ENCODE data around the gene PCYT2.
"Not testable (repeated sequence)": the region's sequence is repeated elsewhere in the genome, so short reads cannot be mapped to it uniquely, and the experiment has no call there.

The PCYT2 gene

GRCh38 chr17:81926451-81927151, 15.4 kb upstream of the PCYT2 start:
- peak; percentile 52 for DNase-seq

GRCh38 chr17:81925860-81926450, 14.8 kb upstream of the PCYT2 start:
- no peak for DNase-seq

- peak; percentile 19 for DNase-seq
Observed at GRCh38 chr17:81924557-81925532, 13.6 kb upstream of the PCYT2 start.

DNA sequence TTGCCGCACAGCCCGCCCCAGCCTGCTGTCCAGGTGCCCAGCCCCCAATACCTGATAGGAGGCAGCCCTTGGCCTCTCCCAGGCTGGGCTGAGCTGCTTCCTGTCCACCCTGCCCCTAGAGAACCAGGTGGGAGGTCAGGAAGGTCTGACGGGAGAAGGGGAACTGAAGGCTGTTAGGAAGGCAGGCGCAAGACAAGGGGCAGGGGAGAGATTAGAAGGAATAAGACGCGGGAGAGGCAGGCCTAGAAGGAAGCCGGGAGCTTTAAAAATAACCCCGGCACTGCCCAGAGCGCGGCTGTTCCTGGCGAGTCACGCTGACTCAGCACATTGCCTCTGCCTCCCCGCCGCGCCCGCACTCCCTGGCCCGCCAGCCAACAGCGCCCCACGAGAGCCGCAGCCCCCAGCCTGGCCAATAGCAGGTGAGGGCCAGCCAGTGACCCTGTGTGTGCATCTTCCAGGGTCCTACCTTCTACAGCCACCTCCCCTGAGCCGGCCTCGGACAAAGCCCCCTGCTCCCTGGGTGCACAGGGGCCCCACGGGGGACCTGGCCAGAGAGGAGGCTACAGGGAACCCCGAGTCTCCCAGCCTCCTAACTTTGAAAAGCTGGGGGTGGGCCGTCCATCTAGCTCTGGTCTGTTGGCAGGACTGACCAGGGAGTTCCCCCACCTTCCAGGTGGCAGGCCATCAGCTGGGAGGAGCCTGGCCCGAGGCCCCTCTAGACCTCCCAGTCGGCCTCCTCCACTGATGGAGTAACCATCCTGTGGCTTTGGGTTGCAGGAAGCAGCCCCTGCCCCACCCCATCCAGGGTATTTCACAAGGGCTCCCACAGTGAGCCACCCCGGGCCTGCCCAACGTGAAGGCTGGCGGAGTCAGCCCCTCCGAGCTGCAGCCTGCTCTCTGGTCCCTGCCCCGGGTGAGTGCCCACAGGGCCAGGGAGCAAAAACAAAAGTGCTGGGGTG, 12.4 kb upstream of the PCYT2 start:
- DNase-seq: no peak

- DNase-seq: no peak
Observed at GRCh38 chr17:81922566-81923301, 11.5 kb upstream of the PCYT2 start.

DNA sequence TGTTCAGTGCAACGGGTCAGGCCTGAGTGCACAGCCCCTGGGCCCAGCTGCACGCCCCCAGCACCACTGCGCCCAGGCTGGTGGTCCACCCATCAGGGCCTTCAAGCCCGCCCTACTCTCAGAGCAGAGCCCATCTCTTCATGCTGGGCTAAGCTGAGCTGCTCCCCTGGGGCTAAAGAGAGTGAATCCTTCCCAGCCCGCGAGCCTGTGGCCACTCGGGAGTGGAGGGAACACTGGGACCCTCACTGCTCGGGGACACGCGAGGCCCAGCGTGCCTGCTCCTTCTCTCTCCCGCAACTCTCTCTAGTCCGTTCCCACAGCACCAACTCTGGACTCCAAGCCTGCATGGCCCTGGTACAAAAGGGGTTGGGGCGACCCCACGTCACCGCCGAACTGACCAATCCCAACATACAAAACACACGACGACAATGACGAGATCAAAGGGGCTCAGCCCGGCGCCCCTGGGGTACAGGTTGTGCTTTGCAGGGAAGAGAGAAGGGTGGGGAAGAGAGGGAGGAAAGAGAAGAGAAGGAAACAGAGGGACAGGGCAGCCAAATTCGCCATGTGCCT, 10.9 kb upstream of the PCYT2 start:
- no peak for DNase-seq

DNA sequence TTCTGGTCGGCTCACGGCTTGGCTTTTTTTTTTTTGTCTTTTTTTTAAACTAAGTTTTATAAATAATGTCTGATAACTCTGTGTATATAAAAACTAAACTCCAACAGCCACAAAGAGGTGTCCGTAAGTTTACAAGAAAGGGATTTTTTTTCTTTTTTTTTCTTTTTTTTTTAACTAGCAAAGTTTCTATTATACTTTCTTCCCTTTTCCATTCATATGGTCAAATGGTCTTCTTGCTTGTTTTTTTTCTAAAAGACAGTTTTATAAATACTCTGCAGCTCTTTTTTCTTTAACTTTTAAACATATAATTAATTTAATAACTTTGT, 10.3 kb upstream of the PCYT2 start:
- DNase-seq: no peak

GRCh38 chr17:81920612-81921536, 9.7 kb upstream of the PCYT2 start:
- DNase-seq: no peak

- no peak for DNase-seq
Observed at GRCh38 chr17:81918832-81919545, 7.8 kb upstream of the PCYT2 start.

- not testable (repeated sequence) for DNase-seq
Observed at GRCh38 chr17:81918333-81918669, 7.1 kb upstream of the PCYT2 start.

GRCh38 chr17:81917565-81918332, 6.5 kb upstream of the PCYT2 start, which contains the start of gene SIRT7:
Gene SIRT7 (minus strand): TSS chr17:81918176. CDS start chr17:81918131, 45 bp downstream.
- peak; percentile 82 for DNase-seq

DNA sequence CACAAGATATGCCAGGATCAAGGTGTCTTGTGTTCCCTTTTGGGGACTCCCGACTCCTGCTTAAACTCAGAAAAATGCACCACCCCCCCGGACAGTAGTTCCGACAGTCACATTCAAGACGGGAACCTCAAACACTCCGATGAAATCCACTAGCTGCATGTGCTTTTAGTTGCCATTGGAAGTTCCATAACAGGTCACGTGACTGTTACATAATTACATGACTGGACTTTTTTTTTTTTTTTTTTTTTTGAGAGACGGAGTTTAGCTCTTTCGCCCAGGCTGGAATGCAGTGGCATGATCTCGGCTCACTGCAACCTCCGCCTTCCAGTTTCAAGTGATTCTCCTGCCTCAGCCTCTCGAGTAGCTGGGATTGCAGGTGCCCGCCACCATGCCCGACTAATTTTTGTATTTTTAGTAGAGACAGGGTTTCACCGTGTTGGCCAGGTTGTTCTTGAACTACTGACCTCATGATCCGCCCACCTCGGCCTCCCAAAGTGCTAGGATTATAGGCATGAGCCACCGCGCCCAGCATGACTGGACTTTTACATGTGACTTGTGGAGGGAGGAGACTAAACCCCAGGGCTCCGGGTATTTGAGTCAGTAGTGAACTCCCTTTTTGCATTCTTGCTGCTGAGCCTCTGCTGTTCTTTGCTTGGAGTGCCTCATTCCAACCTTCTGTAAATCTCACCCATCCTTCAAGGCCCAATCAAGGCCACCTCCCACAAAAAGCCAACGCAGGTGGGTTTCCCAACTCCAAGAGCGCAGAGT, 5.2 kb upstream of the PCYT2 start:
- no peak for DNase-seq

GRCh38 chr17:81915331-81915730, 4.1 kb upstream of the PCYT2 start:
- DNase-seq: no peak

DNA sequence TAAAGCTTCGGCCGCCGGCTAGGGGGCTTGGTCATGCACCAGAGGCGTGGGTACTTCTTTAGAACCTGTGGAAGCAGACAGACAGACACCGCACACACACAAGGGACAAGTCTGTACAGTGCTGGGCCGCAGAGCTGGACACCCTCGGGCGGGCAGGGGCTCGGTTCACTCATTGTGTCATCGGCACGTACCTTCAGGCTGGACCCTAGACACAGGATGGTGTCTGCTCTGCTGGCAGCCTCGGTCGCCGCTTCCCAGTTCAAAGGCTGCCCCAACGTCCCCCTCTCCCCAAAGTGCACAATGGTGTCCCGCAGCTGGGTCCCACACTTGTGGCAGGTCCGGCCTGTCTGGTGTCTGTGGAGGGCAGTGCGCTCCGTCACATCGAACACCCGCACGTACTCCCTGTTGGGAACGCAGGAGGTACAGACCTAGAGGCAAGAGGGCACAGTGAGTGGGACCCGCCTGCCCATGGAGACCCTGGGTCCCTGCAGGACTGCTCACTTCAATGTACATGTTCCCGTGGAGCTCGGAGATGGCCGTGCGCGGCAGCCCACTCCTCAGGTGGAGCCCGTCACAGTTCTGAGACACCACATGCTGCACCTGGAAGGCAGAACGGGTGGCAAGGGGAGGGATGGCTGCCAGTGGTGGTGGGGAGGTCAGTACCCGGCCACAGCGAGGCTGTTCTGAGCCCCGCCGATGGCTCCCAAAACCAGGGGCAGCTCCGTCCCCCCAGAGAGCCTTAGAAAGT, 3.1 kb upstream of the PCYT2 start:
- DNase-seq: no peak

- DNase-seq: no peak
Observed at GRCh38 chr17:81913394-81914102, 2.3 kb upstream of the PCYT2 start.

- DNase-seq: no peak
Observed at GRCh38 chr17:81912441-81913309, 1.5 kb upstream of the PCYT2 start.
